GM19463 (cell line): ENCODE data around the gene MCAM.
A peak's percentile ranks its signal among the peaks of the same experiment; 100 is the strongest.

Experiments
- ATAC-seq: cut with Tn5 transposase; IDR thresholded peaks from one replicate; pipeline ENCODE4 v1.9.1; 2021; ENCODE audit warnings: mild to moderate bottlenecking, moderate library complexity; ENCODE audit not compliant: unreplicated experiment

Gene MCAM, protein sequence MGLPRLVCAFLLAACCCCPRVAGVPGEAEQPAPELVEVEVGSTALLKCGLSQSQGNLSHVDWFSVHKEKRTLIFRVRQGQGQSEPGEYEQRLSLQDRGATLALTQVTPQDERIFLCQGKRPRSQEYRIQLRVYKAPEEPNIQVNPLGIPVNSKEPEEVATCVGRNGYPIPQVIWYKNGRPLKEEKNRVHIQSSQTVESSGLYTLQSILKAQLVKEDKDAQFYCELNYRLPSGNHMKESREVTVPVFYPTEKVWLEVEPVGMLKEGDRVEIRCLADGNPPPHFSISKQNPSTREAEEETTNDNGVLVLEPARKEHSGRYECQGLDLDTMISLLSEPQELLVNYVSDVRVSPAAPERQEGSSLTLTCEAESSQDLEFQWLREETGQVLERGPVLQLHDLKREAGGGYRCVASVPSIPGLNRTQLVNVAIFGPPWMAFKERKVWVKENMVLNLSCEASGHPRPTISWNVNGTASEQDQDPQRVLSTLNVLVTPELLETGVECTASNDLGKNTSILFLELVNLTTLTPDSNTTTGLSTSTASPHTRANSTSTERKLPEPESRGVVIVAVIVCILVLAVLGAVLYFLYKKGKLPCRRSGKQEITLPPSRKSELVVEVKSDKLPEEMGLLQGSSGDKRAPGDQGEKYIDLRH

DNA sequence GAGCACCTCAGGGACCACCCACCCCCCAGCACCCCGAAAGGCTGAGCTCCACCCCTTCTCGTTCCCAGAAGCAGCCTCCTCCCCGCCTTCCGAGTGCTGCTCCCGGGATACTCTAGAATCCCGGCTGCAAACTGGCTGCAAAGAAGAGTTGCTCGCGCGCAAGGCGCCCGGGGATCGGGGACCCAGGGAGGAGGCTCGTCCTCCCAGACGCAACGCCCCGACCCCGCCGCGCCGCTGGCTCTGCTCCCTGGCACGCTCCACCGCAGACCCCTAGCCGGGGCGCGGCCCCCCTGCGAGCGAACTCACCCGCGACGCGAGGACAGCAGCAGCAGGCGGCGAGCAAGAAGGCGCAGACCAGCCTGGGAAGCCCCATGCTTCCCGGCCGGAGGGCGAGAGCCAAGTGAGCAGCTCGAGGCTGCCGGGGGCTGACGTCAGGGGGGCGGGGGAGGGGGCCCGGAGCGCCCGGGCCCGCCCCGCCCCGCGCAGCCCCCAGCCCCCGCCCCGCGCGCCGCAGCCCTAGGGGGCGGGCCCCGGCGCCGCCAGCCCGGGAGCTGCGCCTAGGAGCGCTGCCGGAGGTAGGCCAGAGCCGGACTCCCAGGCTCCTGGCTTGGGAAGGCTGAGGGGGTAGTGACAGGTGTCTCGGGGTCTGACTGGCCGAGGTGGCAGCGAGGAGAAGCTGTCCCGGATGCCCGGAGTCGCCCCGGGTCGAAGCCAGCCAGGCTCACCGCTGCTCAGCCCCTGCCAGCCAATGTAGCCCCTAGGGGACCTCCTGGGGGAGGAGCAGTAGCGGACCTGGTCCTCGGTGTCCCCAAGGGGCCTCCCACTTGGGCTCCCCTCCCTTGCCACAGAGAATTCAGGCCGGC is at the start of gene MCAM:
Gene MCAM, minus strand, starts transcription at position 402 of the 863 bp plus-strand sequence. Its CDS starts 29 bp downstream, at position 373.
- ATAC-seq = no peak

DNA sequence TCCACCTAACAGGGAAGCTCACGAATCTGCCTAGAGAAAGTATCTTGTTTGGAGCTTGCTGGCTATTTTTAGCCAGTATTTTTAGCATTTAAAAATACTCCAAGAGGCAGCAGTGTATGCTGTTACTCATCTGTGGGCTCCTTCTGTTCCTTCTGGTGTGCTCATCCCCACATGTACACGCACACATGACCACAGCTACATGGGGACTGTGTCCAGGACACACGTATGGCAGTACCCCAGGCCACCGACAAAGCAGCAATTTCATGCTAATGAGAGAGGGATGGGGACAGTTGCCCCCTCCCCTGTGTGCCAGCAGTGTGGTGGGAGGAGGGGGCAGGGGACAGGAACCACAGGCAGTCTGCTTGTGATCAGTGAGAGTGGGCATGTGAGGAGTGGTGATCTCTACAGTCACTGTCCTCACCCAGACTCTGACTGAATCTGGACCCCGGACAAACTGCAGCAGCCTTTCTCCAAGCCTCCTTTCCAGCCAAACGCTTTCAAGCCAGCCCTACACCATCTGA is 48.2 kb upstream of the MCAM start:
- ATAC-seq = no peak

DNA sequence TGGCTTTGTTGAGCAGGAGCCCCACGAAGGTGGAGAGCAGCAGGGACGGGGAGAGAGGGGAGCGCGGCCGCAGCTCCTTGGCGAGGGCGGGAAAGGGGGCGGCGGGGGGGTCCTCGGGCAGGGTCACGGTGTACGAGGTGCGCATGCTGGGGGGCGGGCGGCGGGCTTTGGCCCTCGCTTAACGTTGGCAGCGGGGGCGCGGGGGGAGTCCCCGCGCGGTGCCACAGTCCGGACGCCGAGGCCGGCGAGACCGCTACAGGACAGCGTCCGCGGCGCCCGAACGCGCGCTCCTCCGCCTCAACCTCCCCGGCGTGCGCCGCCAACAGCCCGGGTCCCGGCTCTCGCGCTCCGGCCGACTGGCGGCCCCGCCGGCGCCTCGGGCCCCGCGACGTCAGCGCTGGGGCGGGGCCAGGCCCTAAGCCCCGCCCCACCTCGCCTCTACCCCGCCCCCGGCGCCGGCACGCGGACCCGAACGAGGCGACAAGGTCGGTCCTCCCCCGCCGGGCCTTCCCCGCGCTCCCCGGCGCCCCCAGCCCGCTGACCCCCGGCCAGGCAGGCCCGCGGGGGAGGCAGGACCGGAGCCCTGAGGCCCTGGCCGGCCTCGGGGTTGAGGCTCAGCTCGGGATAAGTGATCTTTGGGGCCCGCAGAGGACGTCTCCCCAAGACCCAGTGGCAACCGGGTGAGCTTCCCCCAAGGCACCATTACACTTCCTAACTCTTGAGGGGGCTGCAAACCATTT is 47.1 kb upstream of the MCAM start:
- ATAC-seq = no peak

DNA sequence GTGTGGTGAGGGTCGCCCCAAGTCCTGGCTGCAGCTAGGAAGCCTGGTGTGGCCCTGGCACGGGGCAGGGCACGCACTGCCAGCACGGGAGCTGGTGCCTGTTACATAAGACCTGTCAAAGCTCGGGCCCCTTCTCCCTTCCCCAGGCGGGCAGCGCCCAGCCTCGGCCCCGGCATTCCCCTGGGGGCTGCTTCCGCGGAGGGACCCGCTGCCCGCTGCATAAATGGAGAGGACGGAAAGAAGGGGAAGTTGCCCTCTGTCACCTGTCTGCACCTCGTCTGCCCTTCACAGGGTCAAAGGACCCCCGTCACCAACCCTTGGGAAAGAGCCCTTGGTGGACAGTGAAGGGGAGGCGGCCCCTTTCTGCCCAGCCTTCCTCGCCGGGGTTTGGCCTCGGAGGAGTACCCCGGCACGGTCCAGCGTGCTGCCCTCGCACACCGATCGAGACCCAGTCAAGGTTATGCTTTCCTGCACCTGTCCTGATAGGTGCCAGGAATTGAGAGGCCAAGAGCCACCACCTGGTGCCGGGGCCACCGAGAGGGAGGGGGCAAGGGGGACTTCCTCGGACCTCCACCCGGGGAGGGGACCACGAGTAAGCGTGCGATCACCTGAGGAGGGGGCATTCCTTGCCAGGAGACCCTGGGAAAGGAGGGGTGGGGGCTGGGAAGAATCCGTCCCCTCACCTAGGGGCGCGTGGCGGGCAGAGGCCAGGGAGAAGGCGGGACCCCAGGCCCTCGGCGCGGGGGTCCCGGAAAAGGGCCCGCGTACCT is 46.3 kb upstream of the MCAM start:
- ATAC-seq = no peak

DNA sequence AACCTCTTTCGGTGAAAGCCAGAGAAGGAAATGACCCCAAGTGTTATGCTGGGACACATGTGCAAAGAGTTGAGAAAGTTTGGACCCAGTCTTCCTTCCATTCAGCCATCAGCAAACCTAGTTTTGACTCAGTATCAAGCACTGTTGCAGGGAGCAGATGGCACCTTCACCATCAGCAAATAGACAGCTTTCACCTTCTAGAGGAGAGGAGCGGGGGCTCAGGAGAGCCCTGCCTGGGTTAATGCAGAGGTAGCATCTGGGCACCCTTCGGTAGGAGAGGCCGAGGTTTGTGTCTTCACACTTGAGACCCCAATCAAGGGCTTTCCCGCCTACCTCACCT is 45.8 kb upstream of the MCAM start:
- no peak for ATAC-seq

DNA sequence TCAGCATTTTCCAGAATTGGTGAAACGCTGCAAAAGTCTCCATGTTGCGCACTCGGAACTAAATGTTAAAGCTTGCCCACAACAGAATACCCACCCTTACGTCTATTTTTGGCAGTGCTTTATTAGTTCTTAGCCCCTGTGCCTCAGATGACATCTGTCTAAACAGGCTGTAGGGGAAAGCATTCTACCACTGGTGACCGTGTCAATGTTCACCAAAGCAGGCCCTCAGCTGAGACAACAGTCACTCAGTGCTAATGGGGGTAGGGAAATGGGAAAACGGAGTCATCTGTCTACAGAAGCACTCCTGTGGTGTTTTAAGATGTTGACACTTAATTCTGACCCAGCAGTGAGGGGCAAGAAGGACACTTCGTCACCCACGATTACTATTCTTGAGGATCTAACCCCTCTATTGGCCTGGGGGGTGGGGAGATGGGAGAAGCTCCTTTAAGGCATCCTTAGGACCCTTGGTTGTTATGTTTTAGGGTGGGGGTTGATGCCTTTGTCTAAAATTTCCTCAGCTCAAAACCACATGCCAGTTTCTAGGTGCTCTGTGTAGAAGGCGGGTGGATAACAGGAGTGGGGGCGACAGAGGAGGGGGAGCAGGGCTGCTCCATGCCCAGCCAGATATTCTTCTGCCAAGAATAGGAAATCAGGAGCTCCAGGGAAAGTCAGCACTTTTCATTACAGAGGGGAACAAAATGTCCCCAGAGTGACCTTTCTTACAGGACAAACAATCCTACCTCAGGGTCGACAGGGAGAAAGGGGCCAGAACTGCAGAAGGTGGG is 45.2 kb upstream of the MCAM start:
- no peak for ATAC-seq

DNA sequence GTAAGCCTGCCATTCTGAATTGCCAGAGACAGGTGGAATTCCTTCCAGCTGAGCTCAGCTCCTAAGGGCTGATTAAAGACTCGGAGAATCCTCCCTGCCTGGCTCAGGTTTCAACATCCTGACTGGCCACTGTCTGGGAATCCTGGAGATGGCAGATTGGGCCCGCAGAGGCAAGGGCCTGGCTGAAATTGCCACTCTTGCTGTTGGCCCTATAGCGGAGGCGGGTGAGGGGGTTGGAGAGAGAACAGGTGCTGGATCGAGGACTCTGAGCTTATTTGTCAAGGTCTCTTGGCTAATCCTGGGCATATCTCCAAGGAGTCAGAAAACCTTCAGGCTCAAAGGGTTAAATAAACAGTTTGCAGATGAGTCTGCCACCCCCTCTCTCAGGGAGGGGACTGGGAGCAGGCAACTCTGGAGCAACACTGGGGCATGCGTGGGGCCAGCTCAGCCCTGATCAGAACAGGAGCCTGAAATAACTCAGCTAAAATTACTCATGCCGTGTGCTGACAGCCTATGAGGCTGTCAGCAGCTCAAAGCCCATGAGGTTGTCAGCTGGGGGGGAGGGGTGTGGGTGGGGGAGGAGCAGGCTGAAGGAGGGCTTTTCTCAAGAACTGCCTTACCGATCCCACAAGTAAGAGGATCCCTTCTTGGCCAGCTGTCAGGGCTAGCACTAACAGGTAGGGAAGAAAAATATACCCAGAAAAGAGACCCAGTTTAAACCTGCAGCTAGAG is 44.3 kb upstream of the MCAM start:
- ATAC-seq = no peak

DNA sequence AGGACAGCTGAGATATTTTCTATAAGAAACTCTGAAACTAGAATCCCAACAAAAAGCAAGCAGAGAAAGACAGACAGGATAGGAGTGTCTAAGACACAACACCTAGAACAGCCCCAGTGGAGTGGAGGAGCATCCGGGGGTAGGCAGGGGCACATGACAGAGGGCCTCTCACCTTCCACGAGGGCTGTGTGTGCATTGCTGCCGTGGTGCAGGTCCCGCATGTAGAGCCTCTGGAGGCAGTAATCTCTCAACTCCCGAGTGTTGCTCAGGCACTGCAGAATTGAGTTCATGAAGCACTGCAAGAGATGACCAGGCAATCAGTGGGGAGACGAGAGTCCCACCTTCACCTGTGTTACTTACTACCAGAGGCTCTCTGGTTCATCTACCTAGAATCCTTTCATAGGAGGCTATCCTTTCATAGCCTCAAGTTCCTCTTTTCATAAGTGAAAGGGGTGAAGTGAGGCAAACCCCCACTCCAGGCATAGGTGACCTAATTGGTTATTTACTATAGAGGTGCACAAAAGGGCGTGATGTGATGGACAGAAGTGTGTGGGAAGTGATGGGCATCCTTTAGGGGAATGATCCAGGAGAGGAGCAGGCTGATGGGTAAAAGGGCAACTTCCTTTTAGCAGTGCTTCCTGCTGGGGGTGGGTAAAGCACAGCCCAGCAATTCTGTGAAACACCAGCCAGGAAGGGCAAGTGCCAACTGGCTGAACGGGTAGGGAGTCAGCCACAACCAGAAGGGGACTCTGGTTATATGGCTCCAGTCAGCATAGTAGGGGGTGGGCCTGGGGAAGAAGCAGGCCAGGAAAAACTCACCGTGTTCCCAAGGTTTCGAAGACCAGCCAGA is 42.7 kb upstream of the MCAM start:
- ATAC-seq = no peak

DNA sequence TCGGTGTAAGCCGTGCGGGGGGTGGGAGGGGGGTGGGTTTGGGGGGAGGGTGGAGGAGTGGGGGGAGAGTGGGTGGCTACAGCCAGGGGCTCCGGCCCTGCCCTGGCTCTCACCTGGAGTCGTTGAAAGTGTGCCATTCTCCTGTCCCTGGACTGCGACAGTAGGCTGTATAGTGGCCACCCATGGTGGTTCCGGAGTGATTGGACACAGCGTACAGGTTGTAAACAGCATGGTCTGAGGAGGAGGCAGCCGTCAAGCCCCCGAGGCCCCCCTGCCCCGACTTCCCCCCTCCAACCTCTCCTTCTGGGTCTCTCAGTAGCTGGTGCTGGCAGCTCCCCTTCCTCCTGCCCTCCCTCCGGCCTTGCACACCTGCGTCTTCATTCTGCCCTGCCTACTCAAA is 40.1 kb upstream of the MCAM start:
- no peak for ATAC-seq

DNA sequence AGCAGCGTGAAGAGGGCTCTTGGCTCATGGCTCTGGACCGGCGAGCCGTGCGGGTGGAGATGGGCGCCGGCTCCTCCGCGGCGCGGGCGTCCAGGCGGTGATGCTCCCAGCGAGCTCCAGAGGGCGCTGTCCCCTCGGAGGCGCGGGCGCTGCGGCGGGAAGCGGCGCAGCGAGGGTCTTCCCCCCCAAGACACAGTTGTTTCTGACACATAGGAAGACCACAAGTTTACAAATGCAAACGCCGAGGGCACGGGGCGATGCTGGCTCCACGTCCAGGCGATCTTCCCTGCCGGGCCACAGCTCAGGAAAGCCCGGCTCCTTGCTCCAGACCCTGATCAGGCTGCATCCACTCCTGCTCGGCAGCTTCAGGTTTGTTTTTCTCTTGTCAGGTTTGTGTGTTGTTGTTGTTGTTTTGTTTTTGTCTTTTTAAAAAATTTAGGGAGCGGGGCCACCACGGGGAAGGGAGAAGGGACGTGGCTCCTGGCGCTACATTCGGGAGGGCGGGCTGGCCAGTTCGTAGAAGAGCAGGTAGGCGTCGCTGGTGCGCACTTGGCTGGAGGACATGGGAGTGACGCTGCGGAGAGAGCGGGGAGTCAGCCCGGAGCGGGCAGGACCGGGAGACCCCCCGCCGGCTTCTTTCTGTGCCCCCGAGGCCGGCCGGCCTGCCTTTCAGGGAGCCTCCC is 39.6 kb upstream of the MCAM start:
- peak; percentile 57 for ATAC-seq

DNA sequence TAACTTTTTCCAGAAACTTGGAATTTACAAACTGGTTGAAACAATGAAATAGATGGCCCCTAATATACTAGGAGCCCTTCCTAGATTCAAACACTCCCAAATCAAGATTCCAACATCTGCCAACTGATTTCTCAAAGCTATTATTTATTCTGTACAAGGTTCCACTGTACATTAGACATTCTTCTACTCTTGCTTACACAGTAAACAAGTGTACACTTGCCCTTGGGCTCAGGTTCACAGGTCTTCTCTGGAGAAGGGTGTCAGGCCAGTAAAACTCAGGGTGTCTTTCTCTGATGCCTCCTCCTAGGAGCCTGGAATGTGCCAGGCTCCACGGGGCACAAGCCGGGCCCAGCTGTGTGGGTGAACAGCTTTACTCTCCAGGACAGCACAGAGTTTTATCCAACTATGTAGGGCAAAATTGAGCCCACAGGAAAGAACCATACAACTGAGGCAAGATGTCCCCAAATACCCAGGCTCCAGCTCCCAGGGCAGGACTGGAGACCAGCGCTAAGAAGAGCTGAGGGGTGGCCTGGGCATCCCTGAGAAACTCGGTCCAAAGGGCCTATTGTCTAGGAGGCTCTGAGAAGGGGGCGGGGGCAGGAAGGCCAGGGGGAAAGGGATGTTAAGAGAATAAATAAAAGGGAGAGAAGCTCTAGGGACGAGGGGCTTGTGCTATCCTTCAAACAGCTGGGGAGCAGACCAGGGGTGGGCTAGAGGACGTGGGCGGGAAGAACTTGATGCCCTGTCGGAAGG is 38.3 kb upstream of the MCAM start:
- no peak for ATAC-seq

DNA sequence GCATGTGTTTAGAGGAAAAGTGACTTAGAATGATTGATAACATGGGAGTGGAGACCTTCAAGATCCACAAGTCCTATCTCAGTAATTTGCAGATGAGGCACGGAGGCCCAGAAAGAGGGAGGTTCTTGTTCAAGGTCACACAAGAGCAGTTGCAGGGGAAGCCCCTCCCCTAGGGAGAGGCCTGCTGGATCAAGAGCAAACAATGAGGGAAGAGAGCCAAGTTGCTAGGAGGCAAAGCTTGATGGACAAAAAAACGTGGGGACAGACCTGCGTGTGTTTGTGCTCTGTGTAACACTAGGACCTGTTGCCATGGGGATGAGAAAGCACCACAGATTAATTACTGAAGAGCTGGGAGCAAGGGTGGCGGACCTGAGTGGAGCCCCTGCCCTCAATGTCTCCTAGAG is 35.9 kb upstream of the MCAM start:
- ATAC-seq = no peak

DNA sequence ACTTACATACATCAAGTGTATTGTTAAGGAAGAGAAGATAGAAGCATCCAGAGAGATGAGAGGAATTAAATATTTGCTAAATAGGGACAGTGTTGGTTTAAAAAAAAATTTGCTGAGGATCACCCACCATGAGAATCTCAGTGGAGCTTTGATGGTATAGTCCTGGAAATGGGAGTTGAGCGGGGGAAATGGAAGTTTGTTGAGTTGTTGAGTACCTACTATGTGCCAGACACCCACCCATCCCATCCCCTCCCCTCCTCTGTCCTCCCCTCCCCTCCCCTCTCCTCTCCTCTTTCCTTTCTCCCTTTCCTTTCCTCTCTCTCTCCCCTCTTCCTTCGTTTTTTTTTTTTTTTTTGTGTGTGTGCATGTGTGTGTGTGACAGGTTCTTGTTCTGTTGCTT is 34.3 kb upstream of the MCAM start:
- no peak for ATAC-seq

DNA sequence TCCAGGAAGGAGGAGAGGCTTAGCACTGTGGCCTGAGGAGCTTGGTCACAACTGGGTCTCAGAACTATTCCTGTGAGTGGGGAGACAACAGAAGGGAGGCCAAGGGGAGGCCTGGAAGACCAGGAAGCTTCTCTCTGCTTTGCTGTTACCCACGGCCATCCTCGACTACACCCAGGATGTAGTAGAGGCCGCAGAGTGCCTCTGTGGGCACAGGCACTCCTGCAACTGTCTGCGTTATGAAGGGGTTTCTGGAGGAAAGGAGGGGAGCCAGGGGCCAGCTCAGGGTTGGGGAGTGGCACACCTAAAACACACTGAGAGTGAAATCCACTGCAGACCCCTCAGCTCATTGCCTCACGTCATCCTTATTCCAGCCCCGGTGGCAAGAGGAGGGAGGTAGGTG is 33.4 kb upstream of the MCAM start:
- no peak for ATAC-seq

DNA sequence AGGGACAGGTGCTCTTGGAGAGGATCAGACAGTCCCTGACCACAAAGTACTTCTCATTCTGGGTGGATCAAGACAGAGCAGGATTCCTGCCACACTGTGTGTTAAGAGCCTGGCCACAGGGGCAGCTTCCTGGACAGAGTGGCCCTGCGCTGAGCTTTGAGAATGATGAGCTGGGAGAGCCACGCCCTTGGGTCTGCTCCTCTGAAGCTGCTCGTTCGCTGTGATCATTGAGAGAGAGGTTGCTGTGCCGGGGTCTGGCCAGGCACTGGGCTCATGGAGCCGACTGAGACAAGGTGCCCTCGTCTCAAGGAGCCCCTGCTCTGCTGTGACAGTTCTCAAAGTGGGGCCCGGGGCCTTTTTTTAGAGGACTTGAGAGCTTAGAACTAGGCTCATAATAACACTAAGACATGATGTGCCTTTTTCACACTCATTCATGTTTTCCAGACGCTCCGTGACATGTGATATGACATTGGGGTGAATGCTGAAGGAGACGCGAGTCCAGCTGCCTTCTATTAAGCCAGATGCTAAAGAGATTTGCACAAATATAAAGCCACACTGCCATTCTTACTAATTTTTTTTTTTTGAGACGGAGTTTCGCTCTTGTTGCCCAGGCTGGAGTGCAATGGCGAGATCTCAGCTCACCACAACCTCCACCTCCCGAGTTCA is 31.1 kb upstream of the MCAM start:
- ATAC-seq = no peak

DNA sequence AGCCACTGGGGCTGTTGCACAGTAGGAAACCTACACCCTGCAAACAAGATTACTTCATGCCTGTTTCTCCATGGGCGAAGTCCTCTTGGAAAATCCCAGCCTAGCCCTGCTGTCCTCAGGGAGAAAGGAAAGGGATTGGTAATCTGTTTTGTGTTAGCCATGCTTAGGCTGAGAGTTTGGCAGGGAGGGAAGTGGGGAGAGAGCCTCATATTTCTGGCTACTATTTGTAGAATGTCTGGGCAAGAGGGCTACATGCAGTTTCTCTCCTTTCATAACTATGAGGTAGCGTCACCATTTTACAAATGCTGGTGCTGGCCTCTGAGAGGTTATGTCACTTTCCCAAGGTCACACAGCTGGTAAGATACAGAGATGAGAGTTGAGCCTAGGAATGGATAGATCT is 30.3 kb upstream of the MCAM start:
- no peak for ATAC-seq
